Effector memory CD8-positive, alpha-beta T cell (primary cell): ENCODE results near the gene RNF181.

ENCODE experiments used
- ATAC-seq: fragments of 150-1000 bp; cut with Tn5 transposase; replicated peaks from 2 replicates; pipeline ENCODE4 v1.10.0; 2021; ENCODE audit warnings: mild to moderate bottlenecking, moderate library complexity
- DNase-seq, 3 experiments: peaks; one replicate each; pipeline ENCODE4 v3.0.0; 2021
- H3K27ac Mint-ChIP-seq, 2 donors: one replicate each; pipeline ENCODE4 v1.8.0; 2022; ENCODE audit warnings: mild to moderate bottlenecking in 2 of 2, mixed read lengths in 2 of 2, moderate library complexity in 2 of 2
- H3K27me3 Mint-ChIP-seq, 2 donors: one replicate each; pipeline ENCODE4 v1.8.0; 2022; ENCODE audit warnings: mixed read lengths in 2 of 2
- H3K36me3 Mint-ChIP-seq: one replicate; pipeline ENCODE4 v1.8.0; 2022; ENCODE audit warnings: mild to moderate bottlenecking, moderate library complexity, mixed read lengths; ENCODE audit not compliant: insufficient read depth
- H3K4me1 Mint-ChIP-seq, 2 donors: one replicate each; pipeline ENCODE4 v1.8.0; 2022; ENCODE audit warnings: low read depth in 2 of 2, mixed read lengths in 2 of 2
- H3K4me3 Mint-ChIP-seq, 2 donors: one replicate each; pipeline ENCODE4 v1.8.0; 2022; ENCODE audit warnings: mild to moderate bottlenecking in 2 of 2, mixed read lengths in 2 of 2, moderate library complexity in 2 of 2
- H3K9me3 Mint-ChIP-seq, 2 donors: one replicate each; pipeline ENCODE4 v1.8.0; 2022; ENCODE audit warnings: mixed read lengths in 2 of 2
- total RNA-seq, 9 experiments: gene quantifications; one replicate each; lab custom pipeline; 2026; lab: John Stamatoyannopoulos, UW

RNF181 gene
- 16.9 to 57.7 (median 41.0) reads per million in 9 experiments for total RNA-seq

GRCh38 chr2:85595301-85596025, at the start of gene RNF181:
Gene RNF181, plus strand, starts transcription at chr2:85595745. Its CDS starts 19 bp downstream, at chr2:85595764.
- H3K27ac Mint-ChIP-seq, result peak within 1 kb of the TSS; percentile 100
- peaks cover 21% of the 10 kb centered on the region for H3K36me3 Mint-ChIP-seq
- ATAC-seq (peak; percentile 98), DNase-seq (peak; percentile 85 to 86 (median 86))
- no peaks in the 10 kb centered on the region for H3K27me3 Mint-ChIP-seq
- H3K4me3 Mint-ChIP-seq, result peak within 1 kb of the TSS; percentile 100
- H3K4me1 Mint-ChIP-seq, result peaks cover 33 to 36% of the 10 kb centered on the region in 2 donors
- H3K9me3 Mint-ChIP-seq, result no peaks in the 10 kb centered on the region

DNA sequence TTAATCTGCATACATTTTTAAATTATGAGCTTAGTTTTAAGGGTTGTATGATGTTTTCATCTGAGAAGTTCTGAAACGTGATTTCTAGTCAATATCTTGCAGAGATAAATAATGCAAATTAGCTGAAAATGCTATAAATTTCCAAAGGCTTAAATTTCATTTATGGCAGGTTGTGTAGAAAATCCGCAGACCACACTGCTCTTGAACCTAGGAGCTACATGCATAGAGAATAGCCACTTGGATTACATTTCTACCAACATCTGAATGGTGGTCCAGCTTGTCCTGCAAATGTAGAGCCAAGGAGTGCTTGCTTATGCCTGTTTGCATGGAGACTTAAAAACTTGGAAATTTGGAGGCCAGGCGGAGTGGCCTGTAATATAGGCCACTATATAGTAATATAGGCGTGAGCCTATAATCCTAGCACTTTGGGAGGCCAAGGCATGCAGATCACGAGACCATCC, 49.7 kb upstream of the RNF181 start:
- Mint-ChIP-seq H3K36me3 (peaks cover 81% of the 10 kb centered on the region), H3K4me3 (no peak overlapping the region), H3K4me1 (peaks cover 6 to 25% of the 10 kb centered on the region in 2 donors), H3K27me3 (no peaks in the 10 kb centered on the region), H3K9me3 (no peaks in the 10 kb centered on the region), H3K27ac (peak overlapping the region; percentile 58 to 59)
- DNase-seq (no peak), ATAC-seq (no peak)

DNA sequence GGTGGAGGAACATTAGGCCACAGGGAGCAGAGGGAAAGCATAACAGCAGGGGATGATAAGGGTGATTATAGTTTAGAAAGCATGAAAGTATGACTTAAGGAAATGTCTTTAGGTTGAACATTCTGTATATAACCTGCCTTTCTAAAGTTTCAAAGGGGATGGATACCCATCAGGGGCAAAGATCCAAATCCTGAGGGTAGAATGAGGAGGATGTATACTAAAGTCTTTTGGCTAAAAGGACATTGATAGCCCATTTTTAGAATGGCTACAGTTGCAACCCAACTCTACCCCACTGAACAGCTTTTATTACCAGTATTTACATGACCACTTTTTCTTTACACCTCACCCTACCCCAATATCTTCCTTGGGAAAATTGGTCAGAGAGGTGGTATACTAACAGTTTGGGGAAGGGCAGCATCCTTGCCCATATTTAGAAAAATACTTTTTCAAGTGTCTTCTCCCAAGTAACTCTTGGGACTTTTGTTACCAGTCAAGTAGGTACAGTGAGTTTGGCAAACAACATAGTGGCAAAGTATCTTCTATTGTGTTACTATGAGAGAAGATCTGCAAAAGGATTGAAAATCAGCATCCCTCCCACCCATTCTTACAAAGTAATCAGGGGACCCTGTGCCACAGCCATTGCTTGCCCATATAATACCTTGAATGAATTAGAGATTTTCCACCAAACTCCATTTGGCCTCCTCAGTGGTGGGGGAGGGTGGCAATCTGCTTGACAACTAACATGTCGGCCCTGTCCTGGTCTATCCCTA, 48.3 kb upstream of the RNF181 start:
- H3K4me1 Mint-ChIP-seq, result peaks cover 7 to 15% of the 10 kb centered on the region in 2 donors
- H3K36me3 Mint-ChIP-seq, result peaks cover 76% of the 10 kb centered on the region
- DNase-seq, result no peak
- H3K9me3 Mint-ChIP-seq, result no peaks in the 10 kb centered on the region
- no peak overlapping the region for H3K27ac Mint-ChIP-seq
- no peaks in the 10 kb centered on the region for H3K27me3 Mint-ChIP-seq
- no peak overlapping the region for H3K4me3 Mint-ChIP-seq
- no peak for ATAC-seq

DNA sequence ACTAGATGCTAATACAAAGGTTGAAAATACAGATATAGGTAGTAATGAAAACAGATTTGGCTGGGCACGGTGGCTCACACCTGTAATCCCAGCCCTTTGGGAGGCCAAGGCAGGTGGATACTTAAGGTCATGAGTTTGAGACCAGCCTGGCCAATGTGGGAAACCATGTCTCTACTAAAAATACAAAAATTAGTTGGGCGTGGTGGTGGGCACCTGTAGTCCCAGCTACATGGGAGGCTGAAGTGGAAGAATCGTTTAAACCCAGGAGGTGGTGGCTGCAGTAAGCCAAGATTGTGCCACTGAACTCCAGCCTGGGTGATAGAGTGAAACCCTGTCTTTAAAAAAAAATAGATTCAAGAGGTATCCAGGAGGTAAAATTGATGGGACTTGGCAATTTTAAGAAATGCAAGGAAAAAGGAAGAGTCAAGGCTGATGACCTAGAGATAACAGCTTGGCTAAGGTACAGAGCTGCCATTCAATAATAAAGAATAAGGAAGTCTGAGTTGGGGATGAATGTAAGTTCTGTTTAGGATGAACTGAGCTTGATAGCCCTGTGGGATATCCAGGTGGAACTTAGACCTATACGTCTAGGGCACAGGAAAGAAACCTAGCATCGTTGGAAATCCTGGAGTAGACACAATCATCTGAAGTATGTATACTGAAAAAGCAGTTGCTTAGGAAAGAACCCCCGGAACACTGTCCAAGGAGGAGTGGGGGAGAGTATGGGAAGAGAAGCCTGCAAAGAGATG, 47.5 kb upstream of the RNF181 start:
- Mint-ChIP-seq H3K27me3 (no peaks in the 10 kb centered on the region), H3K4me3 (no peak overlapping the region), H3K4me1 (peaks cover 2 to 8% of the 10 kb centered on the region in 2 donors), H3K9me3 (no peaks in the 10 kb centered on the region), H3K27ac (peak overlapping the region in 1 of 2 donors; percentile 23), H3K36me3 (peaks cover 69% of the 10 kb centered on the region)
- ATAC-seq (no peak), DNase-seq (no peak)

- Mint-ChIP-seq H3K27ac (no peak overlapping the region), H3K4me1 (peaks cover 2 to 6% of the 10 kb centered on the region in 2 donors), H3K9me3 (no peaks in the 10 kb centered on the region), H3K4me3 (no peak overlapping the region), H3K36me3 (peaks cover 69% of the 10 kb centered on the region), H3K27me3 (no peaks in the 10 kb centered on the region)
- ATAC-seq (no peak), DNase-seq (no peak)
Measured at GRCh38 chr2:85548608-85548900, 47.0 kb upstream of the RNF181 start.

GRCh38 chr2:85549095-85549494, 46.5 kb upstream of the RNF181 start:
- no peak overlapping the region for H3K27ac Mint-ChIP-seq
- no peaks in the 10 kb centered on the region for H3K27me3 Mint-ChIP-seq
- H3K4me1 Mint-ChIP-seq, result peaks cover 2 to 4% of the 10 kb centered on the region in 2 donors
- no peak for ATAC-seq
- no peak overlapping the region for H3K4me3 Mint-ChIP-seq
- DNase-seq, result no peak
- no peaks in the 10 kb centered on the region for H3K9me3 Mint-ChIP-seq
- H3K36me3 Mint-ChIP-seq, result peaks cover 68% of the 10 kb centered on the region

- H3K4me3 Mint-ChIP-seq, result no peak overlapping the region
- no peak for DNase-seq
- H3K36me3 Mint-ChIP-seq, result peaks cover 61% of the 10 kb centered on the region
Measured at GRCh38 chr2:85549826-85550225, 45.7 kb upstream of the RNF181 start.

GRCh38 chr2:85550486-85550885, 45.1 kb upstream of the RNF181 start:
- no peak overlapping the region for H3K4me3 Mint-ChIP-seq
- peaks cover 59% of the 10 kb centered on the region for H3K36me3 Mint-ChIP-seq
- H3K27me3 Mint-ChIP-seq, result no peaks in the 10 kb centered on the region
- ATAC-seq (no peak), DNase-seq (no peak)
- no peaks in the 10 kb centered on the region for H3K9me3 Mint-ChIP-seq
- no peak overlapping the region for H3K27ac Mint-ChIP-seq
- H3K4me1 Mint-ChIP-seq, result peaks cover 0 to 2% of the 10 kb centered on the region in 2 donors

More at GRCh38 chr2:85549826-85550225, 45.7 kb upstream of the RNF181 start:
- ATAC-seq, result no peak
- no peak overlapping the region for H3K27ac Mint-ChIP-seq
- peaks cover 0 to 2% of the 10 kb centered on the region in 2 donors for H3K4me1 Mint-ChIP-seq
- H3K9me3 Mint-ChIP-seq, result no peaks in the 10 kb centered on the region
- H3K27me3 Mint-ChIP-seq, result no peaks in the 10 kb centered on the region

GRCh38 chr2:85551698-85552678, 43.6 kb upstream of the RNF181 start:
- DNase-seq (peak; percentile 87 to 91 (median 91)), ATAC-seq (peak; percentile 98)
- H3K36me3 Mint-ChIP-seq, result peaks cover 52% of the 10 kb centered on the region
- peaks cover 0 to 2% of the 10 kb centered on the region in 2 donors for H3K4me1 Mint-ChIP-seq
- no peak overlapping the region for H3K4me3 Mint-ChIP-seq
- H3K9me3 Mint-ChIP-seq, result no peaks in the 10 kb centered on the region
- no peak overlapping the region for H3K27ac Mint-ChIP-seq
- H3K27me3 Mint-ChIP-seq, result no peaks in the 10 kb centered on the region

DNA sequence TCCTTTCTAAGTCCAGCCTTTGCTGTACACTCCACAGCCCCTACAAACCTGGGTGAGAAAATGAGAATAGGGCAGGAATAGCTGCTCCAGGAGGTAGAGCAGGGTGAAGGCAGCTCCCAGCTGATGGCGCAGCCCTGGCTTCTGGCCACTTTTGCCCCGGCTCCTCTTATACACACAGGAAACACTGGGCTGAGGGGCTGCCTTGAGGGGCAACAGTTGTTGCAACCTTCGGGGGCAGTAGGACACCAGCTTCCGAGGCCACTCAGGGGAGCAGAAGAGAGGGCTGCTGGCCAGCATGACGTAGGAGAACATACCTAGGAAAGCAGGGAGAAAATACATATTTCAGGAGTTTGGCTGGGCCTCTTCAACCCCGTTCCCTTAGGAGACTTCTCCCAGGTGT, 42.4 kb upstream of the RNF181 start:
- H3K4me3 Mint-ChIP-seq, result no peak overlapping the region
- ATAC-seq (no peak), DNase-seq (no peak)
- no peaks in the 10 kb centered on the region for H3K27me3 Mint-ChIP-seq
- peaks cover 4 to 5% of the 10 kb centered on the region in 2 donors for H3K4me1 Mint-ChIP-seq
- H3K9me3 Mint-ChIP-seq, result no peaks in the 10 kb centered on the region
- peaks cover 49% of the 10 kb centered on the region for H3K36me3 Mint-ChIP-seq
- no peak overlapping the region for H3K27ac Mint-ChIP-seq

GRCh38 chr2:85554980-85555612, 40.4 kb upstream of the RNF181 start:
- Mint-ChIP-seq H3K4me1 (peaks cover 9 to 12% of the 10 kb centered on the region in 2 donors), H3K27me3 (no peaks in the 10 kb centered on the region), H3K4me3 (no peak overlapping the region), H3K36me3 (peaks cover 40% of the 10 kb centered on the region), H3K27ac (no peak overlapping the region), H3K9me3 (no peaks in the 10 kb centered on the region)
- no peak for DNase-seq
- no peak for ATAC-seq

GRCh38 chr2:85557130-85557529, 38.4 kb upstream of the RNF181 start:
- Mint-ChIP-seq H3K9me3 (no peaks in the 10 kb centered on the region), H3K4me3 (no peak overlapping the region), H3K27me3 (no peaks in the 10 kb centered on the region), H3K36me3 (peaks cover 37% of the 10 kb centered on the region), H3K4me1 (peaks cover 18 to 24% of the 10 kb centered on the region in 2 donors), H3K27ac (no peak overlapping the region)
- ATAC-seq, result no peak
- DNase-seq, result no peak
